ENCODE measurements around the gene ZC3H12D.
"Not testable (repeated sequence)": the region's sequence is repeated elsewhere in the genome, so short reads cannot be mapped to it uniquely, and the experiment has no call there.

Gene ZC3H12D

DNA sequence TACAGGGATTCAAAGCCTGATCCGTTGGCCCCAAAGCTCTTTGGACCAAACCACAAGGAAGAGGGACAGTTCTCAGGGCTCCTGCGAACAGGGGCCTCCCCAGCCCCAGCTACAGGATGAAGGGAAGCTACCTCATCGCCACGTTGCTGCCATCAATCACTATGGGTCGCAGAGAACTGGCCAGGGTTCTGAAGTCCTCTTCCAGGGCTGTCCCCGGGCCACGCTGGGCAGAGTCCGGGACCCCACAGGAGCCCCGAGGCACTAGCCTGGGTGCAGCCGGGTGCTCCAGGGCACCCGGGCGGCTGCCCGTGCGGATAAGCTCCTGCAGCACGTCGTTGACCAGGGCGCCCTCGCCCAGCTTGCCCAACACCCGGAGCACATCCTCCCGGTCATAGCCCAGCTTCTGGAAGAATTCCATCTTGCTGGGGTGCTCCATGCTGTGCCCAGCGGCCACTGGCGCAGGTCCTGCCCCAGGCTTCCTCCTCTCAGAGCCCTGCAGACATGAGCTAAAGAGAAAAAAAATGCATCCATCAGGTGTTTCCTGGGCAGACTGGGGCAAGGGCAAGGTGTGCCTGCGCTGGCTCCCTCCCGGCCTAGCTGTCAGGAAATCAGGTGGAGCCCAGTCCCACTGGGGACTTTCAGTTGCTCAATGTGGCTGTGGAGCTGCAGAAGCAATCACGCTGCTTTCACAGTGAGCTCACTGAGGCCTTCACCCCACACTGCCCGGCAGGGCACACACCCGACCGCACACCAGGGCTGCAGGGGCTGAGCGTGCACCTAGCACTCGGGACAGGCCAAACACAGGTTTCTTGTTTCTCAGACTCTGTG is 10.5 kb downstream of the ZC3H12D start:
- FAIRE-seq: no peak
- TF ChIP-seq POLR2A (IDR thresholded peaks at IDR 0.05; ENCODE audit: low read depth, low read length): no peak

DNA sequence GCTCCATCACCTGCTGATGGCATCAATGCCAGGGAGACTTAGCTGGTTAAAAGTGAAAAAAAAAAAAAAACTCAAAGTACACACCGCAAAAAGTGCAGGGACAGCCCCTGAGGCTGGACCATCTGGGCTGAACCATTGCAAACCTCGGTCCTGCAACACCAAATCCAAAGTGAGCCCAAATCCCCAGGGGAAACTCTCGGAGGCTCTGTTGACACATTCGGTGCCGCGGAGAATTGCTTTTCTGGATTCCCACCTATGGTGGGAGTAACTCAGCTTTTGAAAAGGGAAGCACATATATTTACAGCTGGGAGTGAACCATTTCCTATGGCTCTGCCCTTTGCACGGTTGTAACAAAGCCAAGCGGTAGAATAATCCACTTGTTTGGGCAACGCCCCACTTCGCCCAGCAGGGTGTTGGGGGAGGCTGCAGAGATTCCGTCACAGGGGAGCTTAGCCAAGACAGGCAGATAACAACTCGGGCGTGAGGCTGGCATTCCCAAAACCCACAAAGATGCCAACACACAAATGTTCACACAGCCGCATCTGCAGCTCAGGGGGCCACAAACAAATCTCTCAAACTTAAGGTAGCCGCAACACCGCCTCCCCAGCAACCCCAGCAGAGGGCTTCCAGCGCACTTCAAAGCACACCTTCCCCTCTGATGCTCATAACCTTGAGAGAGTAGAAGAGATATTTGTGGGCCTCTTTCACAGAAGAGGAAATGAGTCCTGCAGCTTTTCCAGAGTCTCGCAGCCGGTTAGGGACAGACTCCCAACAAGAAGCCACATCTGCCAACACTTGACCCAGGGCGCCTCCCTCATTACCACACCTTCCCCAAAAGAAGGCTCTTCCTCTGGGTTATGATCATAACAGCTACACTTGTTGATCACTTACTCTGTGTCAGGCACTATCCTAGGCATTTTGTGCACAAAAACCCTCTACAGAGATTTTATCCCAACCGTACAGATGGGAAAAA is 11.4 kb downstream of the ZC3H12D start:
- DNase-seq (ENCODE audit: insufficient read length, low spot score) (no peak), FAIRE-seq (peak; percentile 66)
- TF ChIP-seq POLR2A (IDR thresholded peaks at IDR 0.05; ENCODE audit: low read depth, low read length): no peak

More for the DNA sequence above, 10.5 kb downstream of the ZC3H12D start:
- DNase-seq (ENCODE audit: insufficient read length, low spot score): no peak

DNA sequence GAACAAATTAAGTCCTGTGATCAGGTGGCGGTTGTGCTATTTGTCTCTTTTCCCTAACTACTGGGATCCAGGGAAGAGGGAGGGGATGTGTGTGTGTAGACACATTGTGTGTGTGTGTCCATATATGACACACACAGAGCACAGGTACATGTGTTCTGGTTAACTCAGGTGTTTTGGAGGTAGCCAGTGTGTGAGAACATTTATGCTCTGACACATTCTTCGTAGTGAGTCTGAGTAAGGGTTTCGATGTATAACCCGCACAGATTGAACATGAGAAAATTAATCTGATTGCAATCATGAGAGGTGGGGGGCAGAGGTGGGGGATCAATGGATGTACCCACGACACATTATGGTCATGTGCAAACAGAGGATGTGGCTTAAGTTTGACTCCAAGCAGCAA is 12.6 kb downstream of the ZC3H12D start:
- TF ChIP-seq POLR2A (IDR thresholded peaks at IDR 0.05; ENCODE audit: low read depth, low read length): no peak
- DNase-seq (ENCODE audit: insufficient read length, low spot score) (no peak), FAIRE-seq (no peak)

DNA sequence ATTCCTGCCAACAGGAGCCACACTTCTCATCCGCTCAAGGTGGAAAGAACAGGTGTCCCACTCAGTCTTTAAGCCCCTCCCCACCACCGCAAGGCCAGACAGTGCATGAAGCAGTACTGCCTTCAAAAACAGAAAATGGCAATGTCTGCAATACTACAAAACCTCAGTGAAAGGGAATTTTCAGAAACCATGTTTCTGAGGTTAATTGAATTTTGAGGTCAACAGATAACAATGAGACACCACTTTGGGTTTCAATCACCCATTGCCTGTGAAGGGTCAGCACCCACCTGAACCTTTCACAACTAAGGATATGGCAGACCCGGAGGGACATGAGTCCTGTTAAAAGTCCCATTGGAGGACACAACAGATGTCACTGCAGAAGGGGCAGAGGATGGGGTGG is 13.0 kb downstream of the ZC3H12D start:
- FAIRE-seq (no peak), DNase-seq (ENCODE audit: insufficient read length, low spot score) (no peak)
- no peak for TF ChIP-seq POLR2A (IDR thresholded peaks at IDR 0.05; ENCODE audit: low read depth, low read length)

DNA sequence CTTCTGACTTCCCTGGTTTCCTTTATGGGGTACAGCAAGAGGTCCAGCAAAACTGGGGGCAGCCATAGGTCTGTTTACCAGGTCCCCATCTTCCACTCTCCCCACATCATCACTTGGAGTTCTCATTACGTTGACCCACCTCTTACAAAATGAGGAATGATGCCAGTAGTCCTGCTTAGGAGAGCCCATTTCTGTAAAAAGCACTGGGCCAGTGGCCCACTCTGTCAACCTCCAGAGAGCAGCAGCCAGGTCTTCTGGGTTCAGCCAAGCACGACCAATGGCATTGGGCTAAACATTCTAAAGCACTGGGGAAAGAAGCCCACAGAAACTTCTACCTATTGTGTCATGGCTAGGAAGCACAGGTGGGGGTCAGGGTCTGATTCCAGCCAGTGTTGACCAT is 13.9 kb downstream of the ZC3H12D start:
- DNase-seq (ENCODE audit: insufficient read length, low spot score) (no peak), FAIRE-seq (no peak)
- no peak for TF ChIP-seq POLR2A (IDR thresholded peaks at IDR 0.05; ENCODE audit: low read depth, low read length)

DNA sequence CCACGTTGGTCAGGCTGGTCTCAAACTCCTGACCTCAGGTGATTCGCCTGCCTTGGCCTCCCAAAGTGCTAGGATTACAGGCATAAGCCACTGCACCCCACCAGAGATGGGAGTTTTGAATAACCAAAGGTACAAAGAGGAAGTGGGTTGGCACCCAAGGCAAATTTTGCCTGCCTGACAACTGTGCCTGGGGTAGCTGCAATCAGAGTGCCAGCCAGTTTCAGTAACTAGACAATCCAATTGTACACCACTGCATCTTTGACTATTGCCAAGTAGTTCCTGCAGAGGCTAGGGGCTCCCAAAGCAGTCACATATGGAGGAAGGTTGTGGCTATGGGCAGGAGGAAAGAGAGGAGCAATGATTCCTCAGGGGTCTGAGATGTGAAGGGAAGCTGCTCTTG is 16.6 kb downstream of the ZC3H12D start:
- no peak for TF ChIP-seq POLR2A (IDR thresholded peaks at IDR 0.05; ENCODE audit: low read depth, low read length)
- DNase-seq (ENCODE audit: insufficient read length, low spot score) (no peak), FAIRE-seq (no peak)

DNA sequence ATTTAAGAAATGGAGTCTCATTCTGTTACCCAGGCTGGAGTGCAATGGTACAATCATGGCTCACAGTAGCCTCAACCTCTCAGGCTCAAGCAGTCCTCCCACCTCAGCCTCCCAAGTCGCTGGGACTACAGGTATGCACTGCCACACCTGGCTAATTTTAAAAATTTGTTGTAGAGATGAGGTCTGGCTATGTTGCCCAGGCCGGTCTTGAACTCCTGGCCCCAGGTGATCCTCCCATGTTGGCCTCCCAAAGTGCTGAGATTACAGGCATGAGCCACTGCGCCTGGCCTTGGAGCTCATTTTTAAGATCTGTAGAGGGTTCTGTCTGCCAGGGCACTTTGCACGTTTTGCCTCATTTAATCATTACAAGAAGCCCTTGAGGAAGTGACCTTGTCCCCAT is 17.5 kb downstream of the ZC3H12D start:
- DNase-seq (ENCODE audit: insufficient read length, low spot score): no peak
- no peak for TF ChIP-seq POLR2A (IDR thresholded peaks at IDR 0.05; ENCODE audit: low read depth, low read length)
- no peak for FAIRE-seq

DNA sequence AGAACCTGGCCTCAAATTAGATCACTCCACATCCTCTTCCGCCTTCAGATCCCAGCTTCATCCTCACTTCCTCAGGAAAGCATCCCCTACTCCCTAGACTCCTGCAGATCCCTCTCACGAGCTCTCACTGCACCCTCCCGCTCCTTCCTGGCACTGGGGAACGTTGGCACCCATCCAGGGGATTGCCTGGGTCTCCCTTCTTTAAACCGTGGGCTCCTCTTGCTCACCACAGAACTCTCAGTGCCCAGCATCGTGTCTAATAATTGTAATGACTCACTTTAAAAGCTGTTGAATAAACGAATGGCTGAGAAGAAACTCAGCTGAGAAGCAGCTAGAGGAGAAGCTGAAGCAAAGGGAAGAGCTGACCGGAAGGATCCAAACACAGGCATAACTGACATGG is 20.4 kb downstream of the ZC3H12D start:
- FAIRE-seq (no peak), DNase-seq (ENCODE audit: insufficient read length, low spot score) (no peak)
- no peak for TF ChIP-seq POLR2A (IDR thresholded peaks at IDR 0.05; ENCODE audit: low read depth, low read length)

DNA sequence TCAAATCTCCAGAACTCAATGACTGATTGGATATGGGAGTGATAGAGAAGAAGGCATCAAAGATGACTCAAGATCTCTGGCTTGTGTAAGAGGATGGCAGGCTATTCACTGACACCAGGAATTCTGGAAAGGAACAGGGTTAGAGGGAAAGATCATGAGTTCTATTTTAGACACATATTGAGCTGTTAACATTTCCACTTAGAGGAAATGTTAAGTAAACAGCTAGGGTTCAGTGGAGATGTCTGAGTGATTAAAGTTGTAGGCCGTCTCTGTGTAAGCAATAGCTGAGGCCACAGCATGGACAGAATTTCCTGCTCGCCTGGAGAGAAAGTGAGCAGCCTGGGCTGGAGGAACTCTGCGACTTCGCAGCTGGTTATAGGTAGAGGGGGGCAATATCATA is 21.0 kb downstream of the ZC3H12D start:
- TF ChIP-seq POLR2A (IDR thresholded peaks at IDR 0.05; ENCODE audit: low read depth, low read length): no peak
- FAIRE-seq (no peak), DNase-seq (ENCODE audit: insufficient read length, low spot score) (no peak)

DNA sequence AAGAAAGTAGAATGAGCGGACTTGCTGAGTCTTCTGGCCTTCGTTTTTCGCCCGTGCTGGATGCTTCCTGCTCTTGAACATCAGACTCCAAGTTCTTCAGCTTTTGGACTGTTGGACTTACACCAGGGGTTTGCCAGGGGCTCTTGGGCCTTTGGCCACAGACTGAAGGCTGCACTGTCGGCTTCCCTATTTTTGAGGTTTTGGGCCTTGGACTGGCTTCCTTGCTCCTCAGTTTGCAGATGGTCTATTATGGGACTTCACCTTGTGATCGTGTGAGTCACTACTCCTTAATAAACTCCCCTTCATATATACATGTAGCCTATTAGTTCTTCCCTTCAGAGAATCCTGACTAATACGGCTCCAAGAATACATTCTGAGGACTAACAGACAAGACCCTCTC is 22.1 kb downstream of the ZC3H12D start:
- not testable (repeated sequence) for DNase-seq (ENCODE audit: insufficient read length, low spot score); FAIRE-seq

DNA sequence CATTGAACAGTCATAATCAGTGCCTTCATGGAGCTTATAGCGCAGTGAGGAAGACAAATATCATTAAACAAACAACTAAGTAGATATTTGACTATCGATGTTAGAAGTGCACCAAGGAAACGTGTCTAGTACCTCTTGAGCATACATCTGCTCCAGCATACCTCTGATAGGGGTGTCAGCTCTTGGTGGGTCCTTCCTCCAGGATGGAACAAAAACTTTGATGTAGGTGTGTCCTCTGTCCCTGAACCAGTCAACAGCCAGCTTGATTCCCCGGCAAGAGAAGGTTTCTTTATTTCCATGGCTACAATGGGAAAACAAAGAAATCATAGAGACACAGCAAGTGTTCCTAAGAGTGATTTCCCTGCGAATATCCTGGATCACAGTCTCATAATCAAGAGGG is 23.1 kb downstream of the ZC3H12D start:
- TF ChIP-seq POLR2A (IDR thresholded peaks at IDR 0.05; ENCODE audit: low read depth, low read length): no peak
- no peak for DNase-seq (ENCODE audit: insufficient read length, low spot score)
- no peak for FAIRE-seq

DNA sequence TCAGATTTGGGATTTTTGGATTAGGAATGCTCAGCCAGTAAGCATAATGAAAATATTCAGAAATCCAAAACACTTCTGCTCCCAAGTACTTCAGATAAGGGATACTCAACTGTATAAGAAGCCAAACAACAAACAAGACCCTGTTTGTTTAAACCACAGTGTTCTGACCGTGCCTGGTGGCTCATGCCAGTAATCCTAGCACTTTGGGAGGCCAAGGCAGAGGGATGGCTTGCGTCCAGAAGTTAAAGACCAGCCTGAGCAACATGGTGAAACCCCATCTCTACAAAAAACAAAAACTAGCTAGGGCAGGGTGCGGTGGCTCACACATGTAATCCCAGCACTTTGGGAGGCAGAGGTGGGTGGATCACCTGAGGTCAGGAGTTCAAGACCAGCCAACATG is 24.6 kb downstream of the ZC3H12D start:
- DNase-seq (ENCODE audit: insufficient read length, low spot score); FAIRE-seq: not testable (repeated sequence)

DNA sequence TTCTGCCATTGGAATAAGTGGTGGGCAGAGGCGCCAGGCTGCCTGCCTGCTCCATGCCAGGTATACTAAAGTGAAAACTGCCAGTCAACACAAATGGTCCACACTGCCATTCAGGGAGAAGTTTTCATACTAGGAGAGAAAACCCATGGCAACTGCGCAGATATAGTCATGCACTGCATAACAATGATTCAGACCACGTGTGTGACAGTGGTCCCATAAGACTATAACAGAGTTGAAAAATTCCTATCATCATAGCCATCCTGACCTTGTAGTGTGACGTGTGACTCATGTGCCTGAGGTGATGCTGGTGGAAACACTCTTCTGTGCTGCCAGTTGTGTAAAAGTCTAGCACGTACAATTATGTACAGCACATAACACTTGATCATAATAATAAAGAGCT is 25.1 kb downstream of the ZC3H12D start:
- FAIRE-seq (no peak), DNase-seq (ENCODE audit: insufficient read length, low spot score) (no peak)
- no peak for TF ChIP-seq POLR2A (IDR thresholded peaks at IDR 0.05; ENCODE audit: low read depth, low read length)

DNA sequence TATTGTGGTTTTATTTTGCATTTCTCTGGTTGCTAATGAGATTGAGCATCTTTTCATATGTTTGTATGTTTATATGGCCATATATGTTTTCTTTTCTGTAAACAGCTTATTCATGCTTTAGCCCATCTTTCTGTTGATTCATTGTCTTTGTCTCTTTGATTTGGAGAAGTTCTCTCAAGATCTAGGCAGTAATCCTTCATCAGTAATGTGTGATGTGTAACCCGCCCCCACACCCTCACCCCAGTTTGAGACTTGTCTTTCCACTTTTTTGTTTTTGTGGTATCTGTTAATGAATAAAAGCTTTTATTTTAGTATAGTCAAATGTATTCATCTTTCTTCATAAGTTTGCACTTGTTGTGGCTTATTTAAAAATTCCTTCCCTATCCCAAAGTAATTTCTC is 26.0 kb downstream of the ZC3H12D start:
- no peak for TF ChIP-seq POLR2A (IDR thresholded peaks at IDR 0.05; ENCODE audit: low read depth, low read length)
- DNase-seq (ENCODE audit: insufficient read length, low spot score) (no peak), FAIRE-seq (no peak)

DNA sequence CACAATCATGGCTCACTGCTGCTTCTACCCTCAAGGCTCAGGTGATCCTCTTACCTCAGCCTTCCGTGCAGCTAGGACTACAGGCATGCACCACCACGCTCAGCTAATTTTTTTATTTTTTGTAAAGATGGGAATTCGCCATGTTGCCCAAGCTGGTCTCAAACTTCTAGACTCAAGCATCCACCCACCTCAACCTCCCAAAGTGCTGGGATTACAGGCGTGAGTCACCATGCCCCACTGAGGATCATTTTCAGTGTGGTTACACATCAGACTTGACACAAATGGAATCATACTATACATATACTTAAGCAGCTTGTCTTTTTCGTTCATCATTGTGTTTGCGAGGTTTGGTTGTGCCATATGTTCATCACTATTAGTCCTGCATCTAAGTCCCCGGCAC is 26.6 kb downstream of the ZC3H12D start:
- DNase-seq (ENCODE audit: insufficient read length, low spot score): no peak
- no peak for TF ChIP-seq POLR2A (IDR thresholded peaks at IDR 0.05; ENCODE audit: low read depth, low read length)
- FAIRE-seq: no peak

Measured in H54 (cell line).